Muscle layer of colon (tissue), 2 donors: ENCODE measurements around the gene WDR59.

Experiments used
- H3K27ac ChIP-seq: one replicate; pipeline ENCODE4 v1.7.0; 2013; ENCODE audit warnings: low read depth, mild to moderate bottlenecking, low read length, moderate library complexity
- H3K27me3 ChIP-seq, 2 donors: one replicate each; pipeline ENCODE4 v1.7.0; 2013; ENCODE audit warnings: low read length in 2 of 2, mild to moderate bottlenecking in 2 of 2; ENCODE audit not compliant: insufficient read depth in 2 of 2, control insufficient read depth in 1 of 2
- H3K36me3 ChIP-seq: one replicate; pipeline ENCODE4 v1.7.0; 2013; ENCODE audit warnings: mild to moderate bottlenecking, low read length; ENCODE audit not compliant: insufficient read depth
- H3K4me1 ChIP-seq: one replicate; pipeline ENCODE4 v1.7.0; 2013; ENCODE audit warnings: mild to moderate bottlenecking, low read length; ENCODE audit not compliant: insufficient read depth
- H3K4me3 ChIP-seq, 2 donors: one replicate each; pipeline ENCODE4 v1.7.0; 2013; ENCODE audit warnings: low read length in 2 of 2, low read depth in 1 of 2, mild to moderate bottlenecking in 1 of 2, moderate library complexity in 1 of 2
- H3K9ac ChIP-seq: one replicate; pipeline ENCODE4 v1.7.0; 2013; ENCODE audit warnings: low read length
- H3K9me3 ChIP-seq: one replicate; pipeline ENCODE4 v1.7.0; 2013; ENCODE audit warnings: mild to moderate bottlenecking, low read length
- donor health status: abdominal sarcoma.
- donor health status: Adenocarcinoma of cecum.

Gene WDR59

DNA sequence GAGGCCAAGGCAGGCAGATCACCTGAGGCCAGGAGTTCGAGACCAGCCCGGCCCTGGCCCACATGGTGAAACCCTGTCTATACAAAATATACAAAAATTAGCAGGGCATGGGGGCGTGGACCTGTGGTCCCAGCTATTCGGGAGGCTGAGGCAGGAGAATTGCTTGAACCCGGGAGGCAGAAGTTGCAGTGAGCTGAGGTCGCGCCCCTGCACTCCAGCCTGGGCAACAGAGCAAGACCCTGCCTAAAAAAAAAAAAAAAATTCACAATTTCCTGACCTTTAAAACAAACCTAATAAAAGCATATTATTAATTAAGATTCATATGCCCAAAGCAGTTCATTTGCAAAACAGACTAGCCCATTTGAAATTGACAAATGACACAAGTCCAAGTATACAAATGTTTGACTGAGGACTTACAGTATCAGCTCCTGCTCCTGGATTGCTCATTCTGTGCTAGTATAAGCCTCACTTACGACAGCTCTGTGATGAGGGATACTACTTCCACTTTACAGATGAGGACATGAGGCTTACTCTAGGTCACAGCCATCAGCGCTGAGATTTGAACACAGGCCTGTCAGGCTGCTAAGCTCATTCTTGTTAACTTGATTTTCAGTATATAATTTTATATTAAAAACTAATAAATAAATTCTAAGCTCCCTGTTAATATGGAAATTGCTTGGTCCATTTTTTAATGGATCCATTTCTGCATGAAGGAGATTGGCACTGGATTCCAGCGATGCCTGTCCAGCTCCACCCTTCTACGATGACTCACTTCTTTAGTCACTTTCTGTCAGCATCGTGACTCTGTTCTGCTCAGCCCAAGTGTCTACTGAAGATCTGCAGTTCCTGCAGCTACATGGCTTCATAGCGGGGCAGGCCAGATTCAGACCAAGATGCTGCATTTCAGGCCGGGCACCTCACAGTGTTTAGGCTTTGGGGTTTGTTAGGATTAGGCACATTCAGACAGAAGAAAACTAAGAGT lies 88.2 kb downstream of the WDR59 start:
- Histone ChIP-seq H3K4me1 (no peaks in the 10 kb centered on the region), H3K9ac (no peak overlapping the region), H3K27me3 (no peaks in the 10 kb centered on the region), H3K9me3 (no peaks in the 10 kb centered on the region), H3K4me3 (no peak overlapping the region), H3K36me3 (peaks cover 42% of the 10 kb centered on the region), H3K27ac (no peak overlapping the region)

GRCh38 chr16:74893541-74893940 lies 91.4 kb downstream of the WDR59 start:
- no peak overlapping the region for H3K9ac ChIP-seq
- peaks cover 41% of the 10 kb centered on the region for H3K36me3 ChIP-seq
- no peak overlapping the region for H3K4me3 ChIP-seq
- H3K27ac ChIP-seq = no peak overlapping the region
- H3K9me3 ChIP-seq = no peaks in the 10 kb centered on the region
- H3K27me3 ChIP-seq = no peaks in the 10 kb centered on the region
- H3K4me1 ChIP-seq = no peaks in the 10 kb centered on the region

GRCh38 chr16:74892574-74893461 lies 92.1 kb downstream of the WDR59 start:
- H3K27me3 ChIP-seq = no peaks in the 10 kb centered on the region
- no peak overlapping the region for H3K9ac ChIP-seq
- no peaks in the 10 kb centered on the region for H3K9me3 ChIP-seq
- no peaks in the 10 kb centered on the region for H3K4me1 ChIP-seq
- H3K4me3 ChIP-seq = no peak overlapping the region
- H3K27ac ChIP-seq = no peak overlapping the region
- peaks cover 47% of the 10 kb centered on the region for H3K36me3 ChIP-seq

DNA sequence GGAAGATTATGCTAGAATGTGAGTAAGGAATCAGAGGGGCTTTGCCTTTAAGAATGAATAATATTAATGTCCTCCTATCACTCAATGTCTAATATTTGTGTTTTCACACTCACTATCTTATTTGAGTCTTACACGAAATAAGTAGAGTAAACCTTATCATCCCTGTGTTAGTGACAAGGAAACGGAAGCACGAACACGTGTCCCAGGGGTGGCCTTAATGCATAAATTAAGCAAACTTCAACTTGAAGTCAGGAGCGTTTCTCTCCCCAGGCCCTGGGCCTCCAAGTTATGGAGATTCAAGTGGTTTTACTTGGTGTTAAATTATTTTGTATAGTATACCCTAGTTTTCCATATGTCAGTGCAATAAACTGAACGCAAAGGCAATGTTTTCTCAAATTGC lies 96.0 kb downstream of the WDR59 start:
- Histone ChIP-seq H3K4me1 (no peaks in the 10 kb centered on the region), H3K4me3 (no peak overlapping the region), H3K27me3 (no peaks in the 10 kb centered on the region), H3K9ac (no peak overlapping the region), H3K27ac (no peak overlapping the region), H3K36me3 (peaks cover 78% of the 10 kb centered on the region), H3K9me3 (no peaks in the 10 kb centered on the region)

DNA sequence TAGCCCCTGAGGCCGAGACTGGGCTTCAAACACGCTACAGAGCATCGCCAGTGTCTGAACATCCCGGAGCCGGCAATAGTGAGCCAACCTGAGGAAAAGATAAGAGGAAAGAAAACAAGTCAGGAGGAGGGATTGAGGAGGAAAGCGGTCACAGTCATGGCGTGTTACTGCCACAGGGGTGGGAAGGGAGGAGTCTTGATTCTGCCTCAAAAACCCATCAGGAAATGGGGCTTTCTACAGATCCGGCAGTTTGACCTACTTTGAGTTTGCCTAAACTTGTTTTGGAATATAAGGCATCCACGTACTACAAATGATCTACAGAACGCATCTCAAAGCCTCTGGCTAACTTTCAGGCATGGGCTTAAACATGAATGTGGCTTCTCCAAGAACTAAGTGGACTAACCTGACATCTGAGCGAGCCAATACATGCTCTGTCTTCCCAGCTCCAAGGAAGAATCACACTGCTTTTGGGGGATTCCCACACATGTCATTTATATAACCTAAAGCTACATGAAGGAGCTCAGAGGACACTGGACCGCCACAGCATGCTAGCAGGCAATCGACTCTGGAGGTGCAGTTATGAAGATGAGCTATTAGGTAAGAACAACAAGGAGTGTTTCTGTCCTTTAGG lies 96.6 kb downstream of the WDR59 start:
- no peaks in the 10 kb centered on the region for H3K4me1 ChIP-seq
- H3K27ac ChIP-seq = no peak overlapping the region
- no peaks in the 10 kb centered on the region for H3K27me3 ChIP-seq
- H3K9ac ChIP-seq = no peak overlapping the region
- H3K4me3 ChIP-seq = no peak overlapping the region
- peaks cover 83% of the 10 kb centered on the region for H3K36me3 ChIP-seq
- no peaks in the 10 kb centered on the region for H3K9me3 ChIP-seq

GRCh38 chr16:74887084-74887483 lies 97.8 kb downstream of the WDR59 start:
- Histone ChIP-seq H3K4me1 (no peaks in the 10 kb centered on the region), H3K9me3 (no peaks in the 10 kb centered on the region), H3K27me3 (no peaks in the 10 kb centered on the region), H3K9ac (no peak overlapping the region), H3K36me3 (peaks cover 75% of the 10 kb centered on the region), H3K4me3 (no peak overlapping the region), H3K27ac (no peak overlapping the region)

DNA sequence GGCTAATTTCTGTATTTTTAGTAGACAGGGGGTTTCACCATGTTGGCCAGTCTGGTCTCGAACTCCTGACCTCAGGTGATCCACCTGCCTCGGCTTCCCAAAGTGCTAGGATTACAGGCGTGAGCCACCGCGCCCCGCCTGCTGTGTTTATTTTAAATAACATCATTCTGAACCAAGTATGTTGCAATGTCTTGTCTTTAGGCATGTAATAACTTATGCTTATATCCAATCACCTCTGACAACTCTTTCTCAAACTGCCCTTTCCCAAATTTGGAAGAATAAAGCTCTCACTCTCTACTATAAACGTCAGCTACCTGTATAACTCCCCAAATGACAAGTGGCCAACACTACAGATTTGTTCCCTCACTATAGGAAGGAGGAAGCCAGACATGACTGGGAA lies 107.2 kb downstream of the WDR59 start:
- Histone ChIP-seq H3K36me3 (peaks cover 25% of the 10 kb centered on the region), H3K27ac (no peak overlapping the region), H3K9ac (no peak overlapping the region), H3K4me1 (no peaks in the 10 kb centered on the region), H3K4me3 (no peak overlapping the region), H3K27me3 (no peaks in the 10 kb centered on the region), H3K9me3 (no peaks in the 10 kb centered on the region)

GRCh38 chr16:74874912-74875546 lies 109.9 kb downstream of the WDR59 start:
- no peak overlapping the region for H3K4me3 ChIP-seq
- H3K9ac ChIP-seq = no peak overlapping the region
- no peaks in the 10 kb centered on the region for H3K27me3 ChIP-seq
- no peaks in the 10 kb centered on the region for H3K4me1 ChIP-seq
- no peak overlapping the region for H3K27ac ChIP-seq
- peaks cover 18% of the 10 kb centered on the region for H3K36me3 ChIP-seq
- H3K9me3 ChIP-seq = no peaks in the 10 kb centered on the region

- Histone ChIP-seq H3K27ac (no peak overlapping the region), H3K27me3 (no peaks in the 10 kb centered on the region), H3K4me1 (no peaks in the 10 kb centered on the region), H3K9me3 (no peaks in the 10 kb centered on the region), H3K9ac (no peak overlapping the region), H3K36me3 (peaks cover 18% of the 10 kb centered on the region), H3K4me3 (no peak overlapping the region)
These were observed 110.8 kb downstream of the WDR59 start for GRCh38 chr16:74874123-74874522.

DNA sequence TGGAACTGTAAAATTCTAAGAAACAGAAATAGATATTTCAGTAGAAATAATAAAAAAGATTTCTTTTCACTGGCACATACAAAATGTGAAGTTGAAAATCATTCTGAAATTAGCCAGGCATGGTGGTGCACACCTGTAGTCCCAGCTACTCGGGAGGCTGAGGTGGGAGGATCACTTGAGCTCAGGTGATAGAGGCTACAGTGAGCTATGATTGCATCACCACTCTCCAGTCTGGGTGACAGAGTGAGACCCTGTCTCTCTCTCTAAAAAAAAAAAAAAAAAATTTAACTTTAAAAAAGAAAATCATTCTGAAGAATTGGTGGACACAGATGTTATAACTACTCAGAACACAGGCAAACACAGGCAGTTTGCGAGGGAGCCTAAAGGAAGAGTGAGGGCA lies 112.6 kb downstream of the WDR59 start:
- Histone ChIP-seq H3K36me3 (peaks cover 18% of the 10 kb centered on the region), H3K4me3 (no peak overlapping the region), H3K9ac (no peak overlapping the region), H3K27me3 (no peaks in the 10 kb centered on the region), H3K4me1 (no peaks in the 10 kb centered on the region), H3K27ac (no peak overlapping the region), H3K9me3 (no peaks in the 10 kb centered on the region)

- H3K9me3 ChIP-seq = no peaks in the 10 kb centered on the region
- H3K4me3 ChIP-seq = no peak overlapping the region
- no peaks in the 10 kb centered on the region for H3K27me3 ChIP-seq
- H3K27ac ChIP-seq = no peak overlapping the region
- no peak overlapping the region for H3K9ac ChIP-seq
- H3K36me3 ChIP-seq = peaks cover 13% of the 10 kb centered on the region
- H3K4me1 ChIP-seq = no peaks in the 10 kb centered on the region
These were observed 113.3 kb downstream of the WDR59 start for GRCh38 chr16:74871608-74872007.
